SK-N-DZ (cell line): ENCODE measurements around the gene TMEM69.
"Not testable (repeated sequence)": the region's sequence is repeated elsewhere in the genome, so short reads cannot be mapped to it uniquely, and the experiment has no call there.

Experiments used
- DNase-seq: peaks from one replicate; pipeline ENCODE4 v3.0.0-alpha.2; 2015; ENCODE audit warnings: low spot score

TMEM69 gene

DNA sequence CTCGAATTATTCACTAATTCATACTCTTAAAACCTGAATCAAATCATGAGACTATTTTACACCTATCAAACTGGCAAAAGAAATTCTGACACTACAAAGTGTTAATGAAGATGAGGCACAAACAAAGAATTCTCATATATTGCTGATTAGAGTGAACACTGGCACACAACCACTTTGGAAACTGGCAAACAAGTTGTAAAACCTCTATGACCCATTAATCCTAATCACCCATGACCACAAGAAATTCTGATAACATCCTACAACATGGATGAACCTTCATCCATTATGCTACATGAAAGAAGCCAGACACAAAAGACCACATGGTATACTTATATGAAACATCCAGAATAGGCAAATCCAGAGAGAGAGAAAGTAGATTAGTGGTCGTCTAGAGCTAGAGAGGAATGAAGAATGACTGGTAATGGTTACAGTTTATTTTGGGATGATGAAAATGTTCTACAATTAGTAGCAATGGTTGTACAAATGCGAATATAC is 10.2 kb upstream of the TMEM69 start:
- no peak for DNase-seq

- no peak for DNase-seq
These were observed 9.5 kb upstream of the TMEM69 start for GRCh38 chr1:45678489-45678888.

DNA sequence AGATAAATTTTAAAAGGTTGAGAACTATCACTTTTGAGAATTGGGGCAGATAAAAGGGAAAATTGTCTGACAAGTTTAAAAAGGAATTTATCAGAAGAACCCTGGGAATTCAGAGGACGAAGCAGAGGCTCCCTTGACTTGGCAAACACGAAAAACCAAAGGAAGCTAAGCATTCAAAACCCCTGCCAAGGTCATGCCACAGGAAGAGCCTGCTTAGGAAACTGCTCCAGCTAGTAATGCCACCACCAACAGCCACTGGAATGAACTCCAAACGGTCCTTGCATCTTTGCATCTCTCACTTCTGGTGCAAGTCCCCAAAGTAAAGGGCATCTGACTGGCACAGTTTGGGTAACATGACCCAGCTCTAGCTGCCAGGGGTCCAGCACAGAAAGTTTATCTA is 8.9 kb upstream of the TMEM69 start:
- DNase-seq = no peak

- no peak for DNase-seq
These were observed 5.0 kb upstream of the TMEM69 start for GRCh38 chr1:45682942-45683341.

GRCh38 chr1:45684402-45684801 is 3.6 kb upstream of the TMEM69 start:
- DNase-seq = no peak

- no peak for DNase-seq
These were observed 2.5 kb upstream of the TMEM69 start for GRCh38 chr1:45685308-45686014.

DNA sequence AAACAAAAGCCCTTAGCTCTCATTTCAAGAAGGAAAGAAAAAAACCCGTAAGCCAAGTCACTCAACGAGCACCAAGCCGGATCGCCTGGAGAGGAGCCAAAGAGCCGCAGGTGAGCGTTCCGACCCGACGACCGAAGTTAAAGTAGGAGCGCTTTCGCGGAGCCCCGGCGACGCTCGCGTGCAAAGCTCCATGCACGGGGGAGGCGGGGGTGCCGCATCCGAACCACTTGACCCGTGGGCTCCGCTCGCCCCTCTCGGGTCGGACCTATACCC is 2.0 kb upstream of the TMEM69 start:
- DNase-seq = peak; percentile 43

DNA sequence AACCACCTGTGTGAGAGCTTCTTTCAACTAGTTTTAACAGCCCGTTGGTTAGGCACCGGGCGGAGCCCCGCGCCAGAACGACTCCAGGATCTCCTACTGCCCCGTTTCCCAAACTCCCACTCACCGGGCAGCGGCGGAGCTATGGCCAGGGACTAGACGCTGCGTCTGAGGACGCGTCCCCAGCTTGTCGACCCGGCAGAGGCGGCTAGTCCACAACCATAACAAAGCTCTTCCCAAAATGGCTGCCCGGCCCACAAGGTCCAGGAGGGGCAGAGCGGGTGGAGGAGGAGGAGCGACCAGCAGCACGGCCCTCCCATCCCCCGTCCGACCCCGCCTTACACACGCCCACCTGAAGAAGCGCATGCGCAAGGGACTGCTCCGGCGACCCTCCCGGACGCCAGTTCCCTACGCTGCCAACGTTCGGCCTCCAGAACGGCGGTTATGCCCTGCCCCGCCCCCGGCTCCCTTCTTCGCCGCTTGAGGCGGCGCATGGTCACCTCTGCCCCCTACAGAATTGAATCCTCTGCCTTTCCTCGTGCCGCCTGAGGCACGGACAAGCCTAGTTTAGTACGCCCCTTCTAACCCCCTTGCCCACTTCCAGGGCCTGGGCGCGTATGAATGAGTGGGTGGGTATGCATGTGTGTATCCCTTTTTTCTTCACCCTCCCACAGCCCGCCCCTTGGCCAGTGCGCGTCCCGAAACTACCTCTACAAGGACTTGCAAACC is 1.5 kb upstream of the TMEM69 start, which contains the start of gene GPBP1L1:
Gene GPBP1L1, minus strand, starts transcription at position 246 of the 726 bp plus-strand sequence. CDS start 27,446 bp downstream, outside the sequence.
- DNase-seq = peak; percentile 90

GRCh38 chr1:45687014-45687753 is 797 bp upstream of the TMEM69 start:
- DNase-seq = peak; percentile 97

GRCh38 chr1:45693811-45694210 is 5.8 kb downstream of the TMEM69 start:
- DNase-seq = not testable (repeated sequence)

GRCh38 chr1:45694823-45695222 is 6.8 kb downstream of the TMEM69 start:
- no peak for DNase-seq

DNA sequence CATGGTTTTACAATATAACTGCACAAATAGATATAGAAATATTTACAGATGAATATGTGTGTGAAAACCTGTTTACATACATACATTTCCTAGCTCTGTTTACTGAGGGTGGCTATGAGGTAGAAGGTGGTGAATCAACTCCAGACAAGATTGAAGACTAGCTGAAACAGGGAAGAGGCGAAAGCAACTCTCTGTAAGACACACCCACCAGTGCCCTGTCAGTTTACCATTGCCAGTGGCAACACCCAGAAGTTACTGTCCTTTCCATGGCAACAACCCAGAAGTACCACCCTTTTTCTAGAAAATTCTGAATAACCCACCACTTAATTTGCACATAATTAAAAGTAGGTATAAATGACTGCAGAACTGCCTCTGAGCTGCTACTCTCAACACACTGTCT is 16.7 kb downstream of the TMEM69 start:
- DNase-seq = no peak

DNA sequence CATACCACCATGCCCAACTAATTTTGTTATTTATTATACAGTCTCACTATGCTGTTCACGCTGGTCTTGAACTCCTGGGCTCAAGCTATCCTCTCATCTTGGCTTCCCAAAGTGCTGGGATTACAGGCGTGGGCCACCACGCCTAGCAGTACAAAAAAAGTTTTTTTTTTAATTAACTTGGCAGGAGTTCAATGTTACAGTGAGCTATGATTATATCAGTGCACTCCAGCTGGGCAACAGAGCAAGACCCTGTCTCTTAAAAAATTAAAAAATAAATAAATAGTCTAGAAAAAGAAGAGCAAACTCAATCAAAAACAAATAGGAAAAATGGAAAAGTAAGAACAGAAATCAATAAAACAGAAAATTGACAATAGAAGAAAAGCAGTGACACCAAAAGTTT is 25.7 kb downstream of the TMEM69 start:
- DNase-seq = no peak

- DNase-seq = no peak
These were observed 28.7 kb downstream of the TMEM69 start for GRCh38 chr1:45716700-45717099.

DNA sequence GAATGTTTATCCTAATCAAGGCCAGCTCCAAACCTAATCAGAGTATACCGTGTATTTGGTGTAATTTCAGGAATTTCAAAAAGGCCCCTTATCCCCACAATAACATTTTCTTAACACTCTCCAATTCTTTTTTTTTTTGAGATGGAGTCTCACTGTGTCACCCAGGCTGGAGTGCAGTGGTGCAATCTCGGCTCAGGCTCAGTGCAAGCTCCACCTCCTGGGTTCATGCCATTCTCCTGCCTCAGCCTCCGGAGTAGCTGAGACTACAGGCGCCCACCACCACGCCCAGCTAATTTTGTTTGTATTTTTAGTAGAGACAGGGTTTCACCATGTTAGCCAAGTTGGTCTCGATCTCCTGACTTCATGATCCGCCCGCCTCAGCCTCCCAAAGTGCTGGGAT is 29.4 kb downstream of the TMEM69 start:
- not testable (repeated sequence) for DNase-seq

GRCh38 chr1:45718289-45718688 is 30.3 kb downstream of the TMEM69 start:
- no peak for DNase-seq

GRCh38 chr1:45721207-45721606 is 33.2 kb downstream of the TMEM69 start:
- no peak for DNase-seq

DNA sequence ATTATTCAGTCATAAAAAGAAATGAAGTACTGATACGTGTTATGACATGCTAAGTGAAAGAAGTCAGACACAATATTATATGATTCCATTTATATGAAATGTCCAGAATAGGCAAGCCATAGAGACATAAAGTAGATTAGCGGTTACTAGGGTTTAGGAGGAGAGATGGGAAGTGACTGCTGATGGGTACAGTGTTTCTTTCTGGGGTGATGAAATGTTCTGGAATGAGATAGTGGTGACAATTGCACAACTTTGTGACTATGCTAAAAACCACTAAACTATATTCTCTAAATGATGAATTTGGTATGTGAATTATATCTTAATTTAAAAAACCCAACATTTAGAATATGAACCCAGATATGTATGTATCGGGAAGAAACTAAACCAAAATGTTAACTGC is 34.8 kb downstream of the TMEM69 start:
- no peak for DNase-seq

GRCh38 chr1:45723248-45723930 is 35.4 kb downstream of the TMEM69 start:
- DNase-seq = no peak

- DNase-seq = not testable (repeated sequence)
These were observed 38.0 kb downstream of the TMEM69 start for GRCh38 chr1:45726007-45726406.

DNA sequence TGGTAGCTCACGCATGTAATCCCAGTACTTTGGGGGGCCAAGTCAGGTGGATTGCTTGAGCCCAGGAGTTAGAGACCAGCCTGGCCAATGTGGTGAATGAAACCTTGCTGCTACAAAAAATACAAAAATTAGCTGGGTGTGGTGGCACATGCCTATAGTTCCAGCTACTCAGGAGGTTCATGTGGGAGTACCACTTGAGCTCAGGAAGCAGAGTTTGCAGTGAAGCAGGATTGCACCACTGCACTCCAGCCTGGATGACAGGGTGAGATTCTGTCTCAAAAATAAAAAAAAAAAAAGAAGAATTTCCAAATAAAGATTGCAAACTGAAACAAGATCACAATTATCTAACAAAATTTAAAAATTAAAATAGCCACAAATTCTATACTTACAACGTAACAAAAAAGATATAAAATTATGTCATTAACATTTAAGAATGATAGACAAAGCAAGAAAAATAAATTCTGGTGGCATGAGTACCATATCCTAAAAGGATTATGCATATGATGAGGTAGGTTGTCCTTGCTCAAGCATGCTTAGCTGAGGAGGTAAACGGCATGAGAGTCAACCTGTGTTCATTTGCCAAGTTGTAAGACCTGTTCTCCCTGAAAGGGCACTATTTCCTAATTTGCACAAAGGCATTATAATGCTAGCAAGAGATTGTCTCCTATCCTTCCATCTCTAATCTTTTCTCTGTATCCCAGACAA is 42.2 kb downstream of the TMEM69 start:
- DNase-seq = no peak
